K562 (cell line): Measurements from ENCODE around the gene ATXN3.

Source experiments
- CREB1 ChIP-seq, 2 experiments: sonication (generic) in 1 of 2; formaldehyde crosslinking in 1 of 2; IDR thresholded peaks; 2 replicates each; pipeline versions ENCODE4 v1.6.1 to v1.8.0; 2012 to 2022; ENCODE audit warnings: inconsistent platforms in 1 of 2, mild to moderate bottlenecking in 1 of 2, missing genetic modification reagents in 1 of 2, moderate library complexity in 1 of 2
- DIDO1 ChIP-seq: fragments of 450-650 bp; IDR thresholded peaks from 2 replicates; pipeline ENCODE4 v1.6.1; 2016; ENCODE audit warnings: low read depth, missing biosample characterization, missing genetic modification characterization
- FOS ChIP-seq: IDR thresholded peaks from 3 replicates; pipeline ENCODE4 v1.6.1; 2011; ENCODE audit not compliant: insufficient read length; ENCODE audit errors: extremely low read depth
- MCM5 ChIP-seq: fragments of 450-650 bp; IDR thresholded peaks from 2 replicates; pipeline ENCODE4 v1.6.1; 2016; ENCODE audit warnings: low read depth
- MEF2A ChIP-seq: IDR thresholded peaks from 2 replicates; pipeline ENCODE4 v1.6.1; 2011; ENCODE audit warnings: low read depth, mild to moderate bottlenecking, low read length, moderate library complexity; ENCODE audit not compliant: control insufficient read depth
- POLR2AphosphoS2 ChIP-seq: IDR thresholded peaks from 2 replicates; pipeline ENCODE4 v1.6.1; 2012; ENCODE audit warnings: low read length, improper control_type of control experiment
- SP2 ChIP-seq: IDR thresholded peaks from 2 replicates; pipeline ENCODE4 v1.6.1; 2011; ENCODE audit warnings: mild to moderate bottlenecking, low read depth, low read length, moderate library complexity; ENCODE audit not compliant: poor library complexity, severe bottlenecking; ENCODE audit errors: extremely low read depth
- ZNF57 ChIP-seq: fragments of 450-650 bp; formaldehyde crosslinking; IDR thresholded peaks from 2 replicates; pipeline ENCODE4 v1.4.0; 2020; ENCODE audit warnings: mild to moderate bottlenecking, moderate library complexity
- TF ChIP-seq, protein P1 (sequence below), 3 experiments: IDR thresholded peaks in 2 of 3; conservative IDR thresholded peaks in 1 of 3; 2 replicates each; pipeline ENCODE4 v1.5.1; 2011 to 2012; ENCODE audit warnings: low read length in 3 of 3, mild to moderate bottlenecking in 3 of 3, control low read depth in 2 of 3, improper control_type of control experiment in 1 of 3, inconsistent platforms in 1 of 3, low read depth in 1 of 3, mixed read lengths in 1 of 3, moderate library complexity in 1 of 3; ENCODE audit not compliant: insufficient read depth in 2 of 3
- TF ChIP-seq, protein P2 (sequence below): fragments of 250-450 bp; sonication (Bioruptor Pico); IDR thresholded peaks from 2 replicates; pipeline ENCODE4 v1.4.0; 2020
- TF ChIP-seq, protein P3 (sequence below): sonication (generic); formaldehyde crosslinking; IDR thresholded peaks from 2 replicates; pipeline ENCODE4 v1.8.1; 2023; ENCODE audit warnings: mild to moderate bottlenecking, missing genetic modification reagents

DNA sequence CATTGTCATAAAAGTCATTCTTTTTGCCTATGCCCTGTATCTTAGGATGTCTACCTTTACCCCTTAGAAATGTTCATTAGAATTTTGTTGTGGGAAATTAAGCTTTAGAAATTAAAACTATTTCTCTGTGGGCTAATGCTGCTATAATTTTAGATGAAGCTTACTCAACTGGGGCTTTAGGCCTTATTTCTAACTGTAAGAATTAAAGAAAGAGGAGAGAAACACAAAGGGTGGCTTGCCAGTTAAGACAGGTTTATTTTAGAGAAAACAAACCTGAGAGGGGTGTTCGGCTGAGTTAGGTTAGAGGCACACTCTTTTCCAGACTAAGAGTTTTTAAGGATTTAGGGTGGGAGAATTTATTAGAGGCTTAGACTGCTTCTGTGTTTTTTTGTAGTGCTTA, 72.9 kb downstream of the ATXN3 start:
- TF ChIP-seq CREB1 (IDR thresholded peaks at IDR 0.05) = no peak
- no peak for TF ChIP-seq CREB1 (CRISPR knock-in tag; IDR thresholded peaks at IDR 0.05)
- no peak for TF ChIP-seq POLR2AphosphoS2
- TF ChIP-seq SP2 = no peak
- TF ChIP-seq MCM5 = no peak
- TF ChIP-seq FOS = no peak
- no peak for TF ChIP-seq DIDO1 (tag)
- no peak for TF ChIP-seq ZNF57
- TF ChIP-seq, protein P1, sequence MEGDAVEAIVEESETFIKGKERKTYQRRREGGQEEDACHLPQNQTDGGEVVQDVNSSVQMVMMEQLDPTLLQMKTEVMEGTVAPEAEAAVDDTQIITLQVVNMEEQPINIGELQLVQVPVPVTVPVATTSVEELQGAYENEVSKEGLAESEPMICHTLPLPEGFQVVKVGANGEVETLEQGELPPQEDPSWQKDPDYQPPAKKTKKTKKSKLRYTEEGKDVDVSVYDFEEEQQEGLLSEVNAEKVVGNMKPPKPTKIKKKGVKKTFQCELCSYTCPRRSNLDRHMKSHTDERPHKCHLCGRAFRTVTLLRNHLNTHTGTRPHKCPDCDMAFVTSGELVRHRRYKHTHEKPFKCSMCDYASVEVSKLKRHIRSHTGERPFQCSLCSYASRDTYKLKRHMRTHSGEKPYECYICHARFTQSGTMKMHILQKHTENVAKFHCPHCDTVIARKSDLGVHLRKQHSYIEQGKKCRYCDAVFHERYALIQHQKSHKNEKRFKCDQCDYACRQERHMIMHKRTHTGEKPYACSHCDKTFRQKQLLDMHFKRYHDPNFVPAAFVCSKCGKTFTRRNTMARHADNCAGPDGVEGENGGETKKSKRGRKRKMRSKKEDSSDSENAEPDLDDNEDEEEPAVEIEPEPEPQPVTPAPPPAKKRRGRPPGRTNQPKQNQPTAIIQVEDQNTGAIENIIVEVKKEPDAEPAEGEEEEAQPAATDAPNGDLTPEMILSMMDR (IDR thresholded peaks at IDR 0.05 in 2 of 3, conservative IDR thresholded peaks at IDR 0.05 in 1 of 3; ENCODE audit: insufficient read depth in 2 of 3, low read depth in 1 of 3, low read length in 3 of 3) = no peak
- TF ChIP-seq, protein P2, sequence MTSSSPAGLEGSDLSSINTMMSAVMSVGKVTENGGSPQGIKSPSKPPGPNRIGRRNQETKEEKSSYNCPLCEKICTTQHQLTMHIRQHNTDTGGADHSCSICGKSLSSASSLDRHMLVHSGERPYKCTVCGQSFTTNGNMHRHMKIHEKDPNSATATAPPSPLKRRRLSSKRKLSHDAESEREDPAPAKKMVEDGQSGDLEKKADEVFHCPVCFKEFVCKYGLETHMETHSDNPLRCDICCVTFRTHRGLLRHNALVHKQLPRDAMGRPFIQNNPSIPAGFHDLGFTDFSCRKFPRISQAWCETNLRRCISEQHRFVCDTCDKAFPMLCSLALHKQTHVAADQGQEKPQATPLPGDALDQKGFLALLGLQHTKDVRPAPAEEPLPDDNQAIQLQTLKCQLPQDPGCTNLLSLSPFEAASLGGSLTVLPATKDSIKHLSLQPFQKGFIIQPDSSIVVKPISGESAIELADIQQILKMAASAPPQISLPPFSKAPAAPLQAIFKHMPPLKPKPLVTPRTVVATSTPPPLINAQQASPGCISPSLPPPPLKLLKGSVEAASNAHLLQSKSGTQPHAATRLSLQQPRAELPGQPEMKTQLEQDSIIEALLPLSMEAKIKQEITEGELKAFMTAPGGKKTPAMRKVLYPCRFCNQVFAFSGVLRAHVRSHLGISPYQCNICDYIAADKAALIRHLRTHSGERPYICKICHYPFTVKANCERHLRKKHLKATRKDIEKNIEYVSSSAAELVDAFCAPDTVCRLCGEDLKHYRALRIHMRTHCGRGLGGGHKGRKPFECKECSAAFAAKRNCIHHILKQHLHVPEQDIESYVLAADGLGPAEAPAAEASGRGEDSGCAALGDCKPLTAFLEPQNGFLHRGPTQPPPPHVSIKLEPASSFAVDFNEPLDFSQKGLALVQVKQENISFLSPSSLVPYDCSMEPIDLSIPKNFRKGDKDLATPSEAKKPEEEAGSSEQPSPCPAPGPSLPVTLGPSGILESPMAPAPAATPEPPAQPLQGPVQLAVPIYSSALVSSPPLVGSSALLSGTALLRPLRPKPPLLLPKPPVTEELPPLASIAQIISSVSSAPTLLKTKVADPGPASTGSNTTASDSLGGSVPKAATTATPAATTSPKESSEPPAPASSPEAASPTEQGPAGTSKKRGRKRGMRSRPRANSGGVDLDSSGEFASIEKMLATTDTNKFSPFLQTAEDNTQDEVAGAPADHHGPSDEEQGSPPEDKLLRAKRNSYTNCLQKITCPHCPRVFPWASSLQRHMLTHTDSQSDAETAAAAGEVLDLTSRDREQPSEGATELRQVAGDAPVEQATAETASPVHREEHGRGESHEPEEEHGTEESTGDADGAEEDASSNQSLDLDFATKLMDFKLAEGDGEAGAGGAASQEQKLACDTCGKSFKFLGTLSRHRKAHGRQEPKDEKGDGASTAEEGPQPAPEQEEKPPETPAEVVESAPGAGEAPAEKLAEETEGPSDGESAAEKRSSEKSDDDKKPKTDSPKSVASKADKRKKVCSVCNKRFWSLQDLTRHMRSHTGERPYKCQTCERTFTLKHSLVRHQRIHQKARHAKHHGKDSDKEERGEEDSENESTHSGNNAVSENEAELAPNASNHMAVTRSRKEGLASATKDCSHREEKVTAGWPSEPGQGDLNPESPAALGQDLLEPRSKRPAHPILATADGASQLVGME (CRISPR knock-in tag) = no peak
- TF ChIP-seq, protein P3, sequence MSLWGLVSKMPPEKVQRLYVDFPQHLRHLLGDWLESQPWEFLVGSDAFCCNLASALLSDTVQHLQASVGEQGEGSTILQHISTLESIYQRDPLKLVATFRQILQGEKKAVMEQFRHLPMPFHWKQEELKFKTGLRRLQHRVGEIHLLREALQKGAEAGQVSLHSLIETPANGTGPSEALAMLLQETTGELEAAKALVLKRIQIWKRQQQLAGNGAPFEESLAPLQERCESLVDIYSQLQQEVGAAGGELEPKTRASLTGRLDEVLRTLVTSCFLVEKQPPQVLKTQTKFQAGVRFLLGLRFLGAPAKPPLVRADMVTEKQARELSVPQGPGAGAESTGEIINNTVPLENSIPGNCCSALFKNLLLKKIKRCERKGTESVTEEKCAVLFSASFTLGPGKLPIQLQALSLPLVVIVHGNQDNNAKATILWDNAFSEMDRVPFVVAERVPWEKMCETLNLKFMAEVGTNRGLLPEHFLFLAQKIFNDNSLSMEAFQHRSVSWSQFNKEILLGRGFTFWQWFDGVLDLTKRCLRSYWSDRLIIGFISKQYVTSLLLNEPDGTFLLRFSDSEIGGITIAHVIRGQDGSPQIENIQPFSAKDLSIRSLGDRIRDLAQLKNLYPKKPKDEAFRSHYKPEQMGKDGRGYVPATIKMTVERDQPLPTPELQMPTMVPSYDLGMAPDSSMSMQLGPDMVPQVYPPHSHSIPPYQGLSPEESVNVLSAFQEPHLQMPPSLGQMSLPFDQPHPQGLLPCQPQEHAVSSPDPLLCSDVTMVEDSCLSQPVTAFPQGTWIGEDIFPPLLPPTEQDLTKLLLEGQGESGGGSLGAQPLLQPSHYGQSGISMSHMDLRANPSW (CRISPR knock-in tag) = no peak
- TF ChIP-seq MEF2A = no peak
